ENCODE measurements around the gene FLNA.
"Not testable (repeated sequence)": the region's sequence is repeated elsewhere in the genome, so short reads cannot be mapped to it uniquely, and the experiment has no call there.

The FLNA gene

GRCh38 chrX:154355776-154356140 lies 18.7 kb downstream of the FLNA start:
- no peak for DNase-seq

GRCh38 chrX:154355094-154355775 lies 19.2 kb downstream of the FLNA start:
- no peak for DNase-seq

GRCh38 chrX:154354516-154354915 lies 19.9 kb downstream of the FLNA start:
- no peak for DNase-seq

- no peak for DNase-seq
Observed at GRCh38 chrX:154354013-154354412, 20.4 kb downstream of the FLNA start.

GRCh38 chrX:154353172-154353843 lies 21.1 kb downstream of the FLNA start:
- DNase-seq, result no peak

GRCh38 chrX:154352466-154352865 lies 22.0 kb downstream of the FLNA start:
- DNase-seq, result no peak

- no peak for DNase-seq
Observed at GRCh38 chrX:154352012-154352401, 22.4 kb downstream of the FLNA start.

GRCh38 chrX:154351183-154352011 lies 23.0 kb downstream of the FLNA start:
- DNase-seq, result no peak

- no peak for DNase-seq
Observed at GRCh38 chrX:154350429-154351182, 23.8 kb downstream of the FLNA start.

GRCh38 chrX:154349979-154350378 lies 24.5 kb downstream of the FLNA start:
- no peak for DNase-seq

- no peak for DNase-seq
Observed at GRCh38 chrX:154349359-154349935, 25.0 kb downstream of the FLNA start.

- no peak for DNase-seq
Observed at GRCh38 chrX:154348646-154349358, 25.6 kb downstream of the FLNA start.

- no peak for DNase-seq
Observed at GRCh38 chrX:154348114-154348531, 26.3 kb downstream of the FLNA start.

GRCh38 chrX:154343620-154344019 lies 30.8 kb downstream of the FLNA start:
- not testable (repeated sequence) for DNase-seq

GRCh38 chrX:154343063-154343462 lies 31.4 kb downstream of the FLNA start:
- not testable (repeated sequence) for DNase-seq

GRCh38 chrX:154341399-154342298 lies 32.8 kb downstream of the FLNA start:
- not testable (repeated sequence) for DNase-seq

GRCh38 chrX:154334496-154334895 lies 39.9 kb downstream of the FLNA start:
- DNase-seq, result no peak

- no peak for DNase-seq
Observed at GRCh38 chrX:154333837-154334271, 40.6 kb downstream of the FLNA start.

- DNase-seq, result no peak
Observed at GRCh38 chrX:154333116-154333515, 41.3 kb downstream of the FLNA start.

GRCh38 chrX:154332561-154332960 lies 41.9 kb downstream of the FLNA start:
- DNase-seq, result no peak

- DNase-seq, result no peak
Observed at GRCh38 chrX:154329294-154329693, 45.1 kb downstream of the FLNA start.
